Fibroblast of villous mesenchyme (primary cell): Measurements from ENCODE around the gene TTC17. TPM values are rescaled to one million over a fixed set of nuclear protein-coding genes. Genes with fewer than 3 reads are reported as not detected.
"Not testable (repeated sequence)": the region's sequence is repeated elsewhere in the genome, so short reads cannot be mapped to it uniquely, and the experiment has no call there.

Experiments
- DNase-seq: peaks from one replicate; pipeline ENCODE4 v3.0.0-alpha.2; 2010; ENCODE audit warnings: low read depth
- H3K4me3 ChIP-seq: 2 replicates; pipeline ENCODE4 v1.5.1; 2011; ENCODE audit warnings: low read depth, mild to moderate bottlenecking, low read length
- total RNA-seq: library from RNA; depleted of rRNA; stranded (reverse); fragments of >200 nt; gene quantifications from 2 replicates; pipeline ENCODE4 v1.2.3, GENCODE V29; 2012
- TF ChIP-seq, protein P1 (sequence below): IDR thresholded peaks from 2 replicates; pipeline ENCODE4 v1.5.1; 2012; ENCODE audit warnings: low read depth, mild to moderate bottlenecking, low read length; ENCODE audit not compliant: insufficient read depth

TTC17 gene
- total RNA-seq, 1 donor = 107 TPM

DNA sequence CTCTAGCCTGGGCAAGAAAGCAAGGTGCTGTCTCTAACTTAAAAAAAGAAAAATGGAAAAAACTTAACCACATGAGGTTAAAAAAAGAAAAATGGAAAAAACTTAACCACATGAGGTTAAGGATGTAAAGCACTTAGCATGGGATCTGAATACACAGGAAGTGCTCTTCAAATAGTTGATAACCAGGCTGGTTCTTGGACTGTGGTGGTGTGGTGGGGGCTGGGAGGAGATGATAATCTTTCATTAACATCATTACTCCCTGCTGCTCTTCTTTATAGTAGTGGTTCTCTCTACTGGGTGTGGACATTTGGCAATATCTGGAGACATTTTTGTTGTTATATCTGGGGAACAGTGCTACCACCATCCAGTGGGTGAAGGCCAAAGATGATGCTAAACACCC is 88.4 kb downstream of the TTC17 start:
- TF ChIP-seq, protein P1, sequence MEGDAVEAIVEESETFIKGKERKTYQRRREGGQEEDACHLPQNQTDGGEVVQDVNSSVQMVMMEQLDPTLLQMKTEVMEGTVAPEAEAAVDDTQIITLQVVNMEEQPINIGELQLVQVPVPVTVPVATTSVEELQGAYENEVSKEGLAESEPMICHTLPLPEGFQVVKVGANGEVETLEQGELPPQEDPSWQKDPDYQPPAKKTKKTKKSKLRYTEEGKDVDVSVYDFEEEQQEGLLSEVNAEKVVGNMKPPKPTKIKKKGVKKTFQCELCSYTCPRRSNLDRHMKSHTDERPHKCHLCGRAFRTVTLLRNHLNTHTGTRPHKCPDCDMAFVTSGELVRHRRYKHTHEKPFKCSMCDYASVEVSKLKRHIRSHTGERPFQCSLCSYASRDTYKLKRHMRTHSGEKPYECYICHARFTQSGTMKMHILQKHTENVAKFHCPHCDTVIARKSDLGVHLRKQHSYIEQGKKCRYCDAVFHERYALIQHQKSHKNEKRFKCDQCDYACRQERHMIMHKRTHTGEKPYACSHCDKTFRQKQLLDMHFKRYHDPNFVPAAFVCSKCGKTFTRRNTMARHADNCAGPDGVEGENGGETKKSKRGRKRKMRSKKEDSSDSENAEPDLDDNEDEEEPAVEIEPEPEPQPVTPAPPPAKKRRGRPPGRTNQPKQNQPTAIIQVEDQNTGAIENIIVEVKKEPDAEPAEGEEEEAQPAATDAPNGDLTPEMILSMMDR = no peak
- no peak for DNase-seq
- no peak overlapping the region for H3K4me3 ChIP-seq

GRCh38 chr11:43458486-43458885 is 99.8 kb downstream of the TTC17 start:
- TF ChIP-seq, protein P1 = no peak
- no peak overlapping the region for H3K4me3 ChIP-seq
- no peak for DNase-seq

GRCh38 chr11:43459246-43459645 is 100.5 kb downstream of the TTC17 start:
- TF ChIP-seq, protein P1 = no peak
- no peak overlapping the region for H3K4me3 ChIP-seq
- DNase-seq = no peak

GRCh38 chr11:43462359-43462758 is 103.6 kb downstream of the TTC17 start:
- H3K4me3 ChIP-seq = no peak overlapping the region
- TF ChIP-seq, protein P1 = no peak
- DNase-seq = no peak

DNA sequence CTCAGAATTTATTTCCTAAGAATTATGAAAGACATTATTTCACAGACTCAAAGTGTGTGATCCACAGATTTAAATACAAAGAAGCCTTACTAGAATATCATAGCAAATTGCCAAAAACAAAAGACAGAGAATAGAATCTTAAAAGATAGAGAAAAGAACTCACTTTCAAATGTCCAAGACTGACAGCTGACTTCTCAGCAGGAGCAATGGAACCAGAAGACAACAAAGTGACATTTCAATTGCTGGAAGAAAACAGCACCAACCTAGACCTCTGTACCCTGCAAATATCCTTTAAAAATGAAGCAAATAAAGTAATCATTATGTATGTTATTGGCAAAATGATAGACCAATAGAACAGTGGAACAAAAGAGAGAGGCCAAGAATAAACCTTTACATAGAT is 109.2 kb downstream of the TTC17 start:
- H3K4me3 ChIP-seq = no peak overlapping the region
- TF ChIP-seq, protein P1 = no peak

DNA sequence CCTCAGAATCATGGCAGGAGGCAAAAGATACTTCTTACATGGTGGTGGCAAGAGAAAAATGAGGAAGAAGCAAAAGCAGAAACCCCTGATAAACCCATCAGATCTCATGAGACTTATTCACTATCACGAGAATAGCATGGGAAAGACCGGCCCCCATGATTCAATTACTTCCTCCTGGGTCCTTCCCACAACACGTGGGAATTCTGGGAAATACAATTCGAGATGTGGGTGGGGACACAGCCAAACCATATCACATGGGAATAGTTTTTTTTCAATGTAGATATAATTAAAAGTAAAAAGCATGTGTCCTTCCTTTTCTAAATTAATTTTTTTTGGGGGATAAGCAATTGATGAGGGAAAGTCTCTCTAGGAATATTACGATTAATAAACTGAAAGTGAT is 118.8 kb downstream of the TTC17 start:
- not testable (repeated sequence) for DNase-seq, H3K4me3 ChIP-seq

More for the DNA sequence above, 109.2 kb downstream of the TTC17 start:
- no peak for DNase-seq

- DNase-seq = peak; percentile 8
- TF ChIP-seq, protein P1 = no peak
- no peak overlapping the region for H3K4me3 ChIP-seq
These were observed 127.4 kb downstream of the TTC17 start for GRCh38 chr11:43486141-43486540.
